ENCODE results near the gene FNDC11.

The FNDC11 gene

GRCh38 chr20:63534831-63535651, 18.9 kb upstream of the FNDC11 start:
- Histone ChIP-seq H3K9me3 (ENCODE audit: control insufficient read depth, low read length) (no peaks in the 10 kb centered on the region), H3K4me1 (ENCODE audit: control insufficient read depth, insufficient read depth, low read length, poor library complexity, severe bottlenecking) (peaks cover 4% of the 10 kb centered on the region), H3K4me3 (ENCODE audit: extremely low read depth, insufficient read depth, low read length, poor library complexity, severe bottlenecking) (no peak overlapping the region), H3K27ac (ENCODE audit: low read depth, low read length, severe bottlenecking) (no peak overlapping the region), H3K36me3 (ENCODE audit: control insufficient read depth, insufficient read depth, low read length) (no peaks in the 10 kb centered on the region)
- WGBS, 2 experiments (ENCODE audit: insufficient coverage in 2 of 2) = 89 to 90% methylated on average over 39 to 48 of the region's 49 CpGs

- Histone ChIP-seq H3K9me3 (ENCODE audit: control insufficient read depth, low read length) (no peaks in the 10 kb centered on the region), H3K4me3 (ENCODE audit: extremely low read depth, insufficient read depth, low read length, poor library complexity, severe bottlenecking) (no peak overlapping the region), H3K36me3 (ENCODE audit: control insufficient read depth, insufficient read depth, low read length) (no peaks in the 10 kb centered on the region), H3K27ac (ENCODE audit: low read depth, low read length, severe bottlenecking) (no peak overlapping the region), H3K4me1 (ENCODE audit: control insufficient read depth, insufficient read depth, low read length, poor library complexity, severe bottlenecking) (peaks cover 8% of the 10 kb centered on the region)
- WGBS, 2 experiments (ENCODE audit: insufficient coverage in 2 of 2) = 85 to 89% methylated on average over 34 to 35 of the region's 35 CpGs
Observed at GRCh38 chr20:63536241-63536977, 17.6 kb upstream of the FNDC11 start.

DNA sequence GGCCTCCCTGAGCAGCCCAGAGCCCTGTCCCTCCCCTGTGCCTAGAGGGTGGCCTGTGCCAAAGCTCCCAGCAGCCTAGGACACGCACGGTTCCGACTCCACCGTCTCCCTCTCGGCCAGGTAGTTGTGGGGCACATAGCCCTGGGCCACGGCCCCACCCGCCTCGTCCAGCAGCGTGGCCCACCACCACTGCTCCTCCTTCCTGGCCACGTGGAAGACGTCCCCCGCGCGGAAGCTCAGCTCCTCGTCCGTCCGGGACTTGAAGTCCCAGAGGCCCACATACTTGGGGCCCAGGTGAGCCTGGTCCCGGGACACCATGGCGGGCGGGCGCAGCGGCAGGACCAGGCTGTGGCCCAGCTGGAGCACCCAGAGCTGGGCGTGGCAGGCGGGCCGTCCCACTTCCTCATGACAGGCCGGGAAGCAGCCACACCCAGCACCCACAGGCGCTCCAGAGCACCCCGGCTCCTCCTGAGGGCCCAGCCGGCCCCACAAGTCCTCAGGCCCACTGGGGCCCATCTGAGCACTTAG, 16.9 kb upstream of the FNDC11 start, which contains the start of gene PTK6:
Gene PTK6 (minus strand): TSS at position 380 of the 528 bp plus-strand sequence. CDS start 62 bp downstream, at position 318.
- H3K4me3 ChIP-seq (ENCODE audit: extremely low read depth, insufficient read depth, low read length, poor library complexity, severe bottlenecking) = peak within 1 kb of the TSS; percentile 19
- H3K27ac ChIP-seq (ENCODE audit: low read depth, low read length, severe bottlenecking) = no peak within 1 kb of the TSS
- H3K4me1 ChIP-seq (ENCODE audit: control insufficient read depth, insufficient read depth, low read length, poor library complexity, severe bottlenecking) = peaks cover 8% of the 10 kb centered on the region
- WGBS, 2 experiments (ENCODE audit: insufficient coverage in 2 of 2) = 92 to 95% methylated on average over 28 of the region's 29 CpGs
- no peaks in the 10 kb centered on the region for H3K9me3 ChIP-seq (ENCODE audit: control insufficient read depth, low read length)
- H3K36me3 ChIP-seq (ENCODE audit: control insufficient read depth, insufficient read depth, low read length) = no peaks in the 10 kb centered on the region

GRCh38 chr20:63537525-63538203, 16.3 kb upstream of the FNDC11 start:
- peaks cover 8% of the 10 kb centered on the region for H3K4me1 ChIP-seq (ENCODE audit: control insufficient read depth, insufficient read depth, low read length, poor library complexity, severe bottlenecking)
- peak overlapping the region; percentile 19 for H3K4me3 ChIP-seq (ENCODE audit: extremely low read depth, insufficient read depth, low read length, poor library complexity, severe bottlenecking)
- H3K27ac ChIP-seq (ENCODE audit: low read depth, low read length, severe bottlenecking) = no peak overlapping the region
- no peaks in the 10 kb centered on the region for H3K36me3 ChIP-seq (ENCODE audit: control insufficient read depth, insufficient read depth, low read length)
- no peaks in the 10 kb centered on the region for H3K9me3 ChIP-seq (ENCODE audit: control insufficient read depth, low read length)
- WGBS, 2 experiments (ENCODE audit: insufficient coverage in 2 of 2) = 27% methylated on average over 27 to 30 of the region's 34 CpGs

GRCh38 chr20:63538204-63539091, 15.5 kb upstream of the FNDC11 start:
- H3K9me3 ChIP-seq (ENCODE audit: control insufficient read depth, low read length) = no peaks in the 10 kb centered on the region
- H3K4me1 ChIP-seq (ENCODE audit: control insufficient read depth, insufficient read depth, low read length, poor library complexity, severe bottlenecking) = peaks cover 8% of the 10 kb centered on the region
- H3K27ac ChIP-seq (ENCODE audit: low read depth, low read length, severe bottlenecking) = no peak overlapping the region
- H3K4me3 ChIP-seq (ENCODE audit: extremely low read depth, insufficient read depth, low read length, poor library complexity, severe bottlenecking) = peak overlapping the region; percentile 19
- no peaks in the 10 kb centered on the region for H3K36me3 ChIP-seq (ENCODE audit: control insufficient read depth, insufficient read depth, low read length)
- 80 to 88% methylated on average over 13 of the region's 27 CpGs for whole genome bisulfite sequencing, 2 experiments (ENCODE audit: insufficient coverage in 2 of 2)

GRCh38 chr20:63539092-63539430, 14.9 kb upstream of the FNDC11 start:
- whole genome bisulfite sequencing, 2 experiments (ENCODE audit: insufficient coverage in 2 of 2) = 90 to 96% methylated on average over 8 to 12 of the region's 12 CpGs
- H3K4me1 ChIP-seq (ENCODE audit: control insufficient read depth, insufficient read depth, low read length, poor library complexity, severe bottlenecking) = peaks cover 8% of the 10 kb centered on the region
- no peaks in the 10 kb centered on the region for H3K9me3 ChIP-seq (ENCODE audit: control insufficient read depth, low read length)
- no peaks in the 10 kb centered on the region for H3K36me3 ChIP-seq (ENCODE audit: control insufficient read depth, insufficient read depth, low read length)
- H3K4me3 ChIP-seq (ENCODE audit: extremely low read depth, insufficient read depth, low read length, poor library complexity, severe bottlenecking) = no peak overlapping the region
- no peak overlapping the region for H3K27ac ChIP-seq (ENCODE audit: low read depth, low read length, severe bottlenecking)

DNA sequence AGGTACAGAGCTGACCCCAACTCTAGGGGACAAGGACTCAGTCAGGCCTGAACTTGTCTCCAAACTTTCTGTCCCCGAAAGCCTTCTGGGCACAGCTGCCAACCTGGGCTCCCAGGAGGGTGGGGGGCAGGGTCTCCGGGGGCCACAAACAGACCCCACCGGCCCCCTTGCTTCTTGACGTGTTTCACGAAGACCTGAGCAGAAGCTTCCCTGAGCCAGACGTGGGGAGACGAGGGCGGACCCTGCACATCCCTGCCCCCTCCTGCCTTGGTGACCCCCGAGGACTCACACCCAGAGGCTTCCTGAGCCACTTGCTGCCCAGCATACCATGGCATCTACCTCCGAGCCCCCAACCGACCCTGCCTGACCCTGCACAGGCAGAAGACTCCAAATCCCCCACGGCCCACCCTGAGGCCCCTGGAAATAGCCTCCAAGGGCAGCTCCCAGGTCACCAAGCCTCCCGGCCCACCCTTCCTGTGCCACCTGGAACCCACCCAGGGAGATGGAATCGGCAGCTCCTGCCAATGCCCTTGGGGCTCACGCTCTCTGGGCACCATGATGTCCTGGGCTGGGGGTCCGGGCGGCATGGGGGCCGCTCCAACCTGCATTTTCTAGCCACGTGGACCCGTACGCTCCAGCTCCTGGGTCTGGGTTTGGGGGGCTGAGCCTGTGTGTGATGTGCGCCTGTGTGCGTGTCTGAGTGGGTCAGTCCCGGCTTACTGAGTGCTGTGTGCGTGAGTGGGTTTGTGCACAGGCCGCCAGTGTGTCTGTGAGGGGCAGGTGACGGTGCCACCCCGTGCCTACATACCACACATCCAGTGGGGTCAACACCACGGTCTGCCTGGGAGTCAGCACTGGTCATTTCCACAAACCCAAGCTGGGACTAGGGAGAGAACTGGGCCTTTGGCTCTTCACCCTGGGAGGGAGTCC, 14.3 kb upstream of the FNDC11 start:
- peaks cover 8% of the 10 kb centered on the region for H3K4me1 ChIP-seq (ENCODE audit: control insufficient read depth, insufficient read depth, low read length, poor library complexity, severe bottlenecking)
- H3K9me3 ChIP-seq (ENCODE audit: control insufficient read depth, low read length) = no peaks in the 10 kb centered on the region
- no peak overlapping the region for H3K27ac ChIP-seq (ENCODE audit: low read depth, low read length, severe bottlenecking)
- no peak overlapping the region for H3K4me3 ChIP-seq (ENCODE audit: extremely low read depth, insufficient read depth, low read length, poor library complexity, severe bottlenecking)
- H3K36me3 ChIP-seq (ENCODE audit: control insufficient read depth, insufficient read depth, low read length) = no peaks in the 10 kb centered on the region
- 93 to 94% methylated on average over 22 to 24 of the region's 29 CpGs for WGBS, 2 experiments (ENCODE audit: insufficient coverage in 2 of 2)

DNA sequence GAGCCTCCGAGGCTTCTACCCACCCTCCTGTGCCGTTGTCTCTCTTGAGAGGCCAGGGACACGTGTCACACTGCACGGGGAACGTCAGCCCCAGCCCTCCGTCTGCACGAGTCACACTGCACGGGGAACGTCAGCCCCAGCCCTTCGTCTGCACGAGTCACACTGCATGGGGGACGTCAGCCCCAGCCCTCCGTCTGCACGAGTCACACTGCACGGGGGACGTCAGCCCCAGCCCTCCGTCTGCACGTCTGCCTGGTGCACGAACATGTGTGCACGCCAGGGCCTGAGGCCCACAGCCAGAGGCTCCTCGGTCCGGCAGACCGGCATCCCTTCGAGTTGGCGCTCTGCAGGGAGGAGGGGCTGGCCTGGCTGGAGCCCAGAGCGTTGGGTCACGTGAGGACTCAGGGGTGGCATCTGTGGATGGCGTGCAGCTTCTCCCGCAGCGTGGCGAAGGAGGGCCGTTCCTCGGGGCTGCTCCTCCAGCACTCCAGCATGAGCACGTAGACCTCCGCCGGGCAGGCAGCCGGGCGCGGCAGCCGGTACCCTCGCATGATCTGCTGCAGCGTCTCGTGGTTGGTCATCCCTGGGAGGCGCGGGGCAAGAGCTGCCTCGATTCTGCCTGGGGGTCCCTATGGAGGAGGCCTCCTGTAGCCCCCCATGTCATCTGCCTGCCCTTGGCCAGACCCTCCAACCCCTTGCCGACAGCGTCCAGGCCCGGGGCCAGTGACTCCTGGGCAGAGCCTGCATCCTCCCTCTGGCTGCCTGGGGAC, 13.4 kb upstream of the FNDC11 start:
- Histone ChIP-seq H3K27ac (ENCODE audit: low read depth, low read length, severe bottlenecking) (no peak overlapping the region), H3K36me3 (ENCODE audit: control insufficient read depth, insufficient read depth, low read length) (no peaks in the 10 kb centered on the region), H3K4me1 (ENCODE audit: control insufficient read depth, insufficient read depth, low read length, poor library complexity, severe bottlenecking) (peaks cover 15% of the 10 kb centered on the region), H3K4me3 (ENCODE audit: extremely low read depth, insufficient read depth, low read length, poor library complexity, severe bottlenecking) (no peak overlapping the region), H3K9me3 (ENCODE audit: control insufficient read depth, low read length) (no peaks in the 10 kb centered on the region)
- WGBS, 2 experiments (ENCODE audit: insufficient coverage in 2 of 2) = 89 to 91% methylated on average over 45 to 47 of the region's 49 CpGs

- Histone ChIP-seq H3K27ac (ENCODE audit: low read depth, low read length, severe bottlenecking) (no peak overlapping the region), H3K36me3 (ENCODE audit: control insufficient read depth, insufficient read depth, low read length) (no peaks in the 10 kb centered on the region), H3K4me3 (ENCODE audit: extremely low read depth, insufficient read depth, low read length, poor library complexity, severe bottlenecking) (no peak overlapping the region), H3K4me1 (ENCODE audit: control insufficient read depth, insufficient read depth, low read length, poor library complexity, severe bottlenecking) (peaks cover 15% of the 10 kb centered on the region), H3K9me3 (ENCODE audit: control insufficient read depth, low read length) (no peaks in the 10 kb centered on the region)
- WGBS, 2 experiments (ENCODE audit: insufficient coverage in 2 of 2) = 95 to 96% methylated on average over 27 to 28 of the region's 28 CpGs
Observed at GRCh38 chr20:63541371-63541770, 12.6 kb upstream of the FNDC11 start.

Data from mesodermal cell (in vitro differentiated cells).